Spleen (tissue), 11 donors: ENCODE measurements around the gene HOXB7. TPM values are rescaled to one million over a fixed set of nuclear protein-coding genes. Genes with fewer than 3 reads are reported as not detected.

Experiments
- DNase-seq: peaks from one replicate; pipeline ENCODE4 v3.0.0-alpha.2; 2020
- H3K27ac ChIP-seq, 8 donors: fragments of 200-600 bp; sonication (generic) in 7 of 8; 1 replicate in 4 of 8; 2 replicates in 4 of 8; pipeline versions ENCODE4 v1.5.0 to v1.8.0; 2016 to 2021; ENCODE audit warnings: inconsistent platforms in 4 of 8, mild to moderate bottlenecking in 4 of 8, moderate library complexity in 1 of 8
- H3K27me3 ChIP-seq, 7 donors: fragments of 200-600 bp; sonication (generic) in 6 of 7; replicated peaks in 1 of 7; 1 replicate in 4 of 7; 2 replicates in 3 of 7; pipeline versions ENCODE4 v1.5.0 to v1.8.0; 2016 to 2021; ENCODE audit warnings: inconsistent platforms in 3 of 7, mild to moderate bottlenecking in 1 of 7
- H3K36me3 ChIP-seq, 6 donors: fragments of 200-600 bp; sonication (generic) in 5 of 6; 1 replicate in 4 of 6; 2 replicates in 2 of 6; pipeline versions ENCODE4 v1.5.0 to v1.8.0; 2016 to 2021; ENCODE audit warnings: inconsistent platforms in 2 of 6
- H3K4me1 ChIP-seq, 6 donors: fragments of 200-600 bp; sonication (generic) in 5 of 6; 1 replicate in 3 of 6; 2 replicates in 3 of 6; pipeline versions ENCODE4 v1.5.0 to v1.8.0; 2016 to 2021; ENCODE audit warnings: inconsistent platforms in 3 of 6
- H3K4me3 ChIP-seq, 8 donors: fragments of 200-600 bp; sonication (generic) in 7 of 8; 1 replicate in 4 of 8; 2 replicates in 4 of 8; pipeline versions ENCODE4 v1.5.0 to v1.8.0; 2016 to 2021; ENCODE audit warnings: inconsistent platforms in 4 of 8, mild to moderate bottlenecking in 4 of 8, moderate library complexity in 2 of 8
- H3K9me3 ChIP-seq, 8 donors: fragments of 200-600 bp; sonication (generic) in 7 of 8; 1 replicate in 4 of 8; 2 replicates in 4 of 8; pipeline versions ENCODE4 v1.5.0 to v1.8.0; 2016 to 2021; ENCODE audit warnings: inconsistent platforms in 4 of 8
- CTCF ChIP-seq, 11 experiments: fragments of 200-600 bp in 7 of 11; fragments of 450-650 bp in 4 of 11; sonication (generic) in 4 of 11; IDR thresholded peaks in 8 of 11; conservative IDR thresholded peaks in 3 of 11; 1 replicate in 7 of 11; 2 replicates in 4 of 11; pipeline versions ENCODE4 v1.4.0 to v1.8.0; 2016 to 2021; ENCODE audit warnings: antibody characterized with exemption in 11 of 11, inconsistent platforms in 4 of 11, mild to moderate bottlenecking in 1 of 11
- POLR2A ChIP-seq, 3 donors: fragments of 450-650 bp; IDR thresholded peaks; one replicate each; pipeline ENCODE4 v1.5.1; 2017; ENCODE audit warnings: antibody characterized with exemption in 3 of 3, mild to moderate bottlenecking in 1 of 3
- POLR2AphosphoS5 ChIP-seq, 3 donors: sonication (generic); formaldehyde crosslinking; IDR thresholded peaks; one replicate each; pipeline ENCODE4 v1.5.1; 2017; ENCODE audit warnings: antibody characterized with exemption in 3 of 3
- WGBS, 5 donors: extraction: QIAGEN DNeasy Blood & Tissue Kit in 3 of 5; methylation state at CpG; one replicate each; pipeline versions ENCODE4 v1.1.5 to v1.1.7; 2013 to 2018; 5-methylcytosine and 5-hydroxymethylcytosine counted together
- intact Hi-C: fragments of 100-400 bp; cut with DNase I; formaldehyde crosslinking; loops from one replicate; pipeline ENCODE4 v1.15.0; 2023; ENCODE audit warnings: low total_unique reads
- polyA plus RNA-seq, 3 donors: library from polyadenylated mRNA; stranded (reverse); fragments of 200-250 nt; gene quantifications; one replicate each; pipeline ENCODE4 v1.2.1, GENCODE V29; 2013
- total RNA-seq, 7 donors: library from RNA; depleted of rRNA in 3 of 7; stranded (reverse); fragments of >200 nt in 3 of 7; fragmentation: NEBNext Ultra II Directional in 4 of 7; extraction: Animal tissue kit (Norgen Biotek cat#: 25700) in 4 of 7; gene quantifications; one replicate each; pipeline versions ENCODE4 v1.1.0 to v1.2.1, GENCODE V29; 2016 to 2021
- donor health status: healthy with polysubstance abuse.
- donor health status: DM: no; HTN: no; CAD: no; lungs with moderate emphysema.
- donor health status: DM: no; HTN: no; CAD: no.
- donor health status: Bipolar disorder and iron deficiency.
- donor health status: healthy.
- donor health status: DM: no; HTN: no; CAD: no.
- donor health status: DM: yes; HTN: yes; CAD: no.

HOXB7 gene
- total and polyA plus RNA-seq, 10 donors: 1.3 to 7.5 (median 3.1) TPM

- H3K4me3 ChIP-seq: peak overlapping the region in 1 of 8 donors; percentile 81
- no peaks in the 10 kb centered on the region for H3K9me3 ChIP-seq
- no peaks in the 10 kb centered on the region for H3K36me3 ChIP-seq
- H3K27ac ChIP-seq: peak overlapping the region in 4 of 8 donors; percentile 76 to 87 (median 84)
- TF ChIP-seq CTCF (IDR thresholded peaks at IDR 0.05 in 8 of 11, conservative IDR thresholded peaks at IDR 0.05 in 3 of 11) (no peak), POLR2A (IDR thresholded peaks at IDR 0.05) (no peak), POLR2AphosphoS5 (IDR thresholded peaks at IDR 0.05) (no peak)
- intact Hi-C loops: no loop called here
- 64 to 84% (median 71%) methylated on average over 2 of the region's 2 CpGs for WGBS, 5 donors
- peaks cover 16 to 91% (median 60%) of the 10 kb centered on the region in 6 donors for H3K4me1 ChIP-seq
- no peak for DNase-seq
- H3K27me3 ChIP-seq: peaks cover 2 to 100% (median 78%) of the 10 kb centered on the region in 7 donors
Observed at GRCh38 chr17:48584223-48584741, 26.5 kb downstream of the HOXB7 start.

GRCh38 chr17:48583708-48584222 is 27.1 kb downstream of the HOXB7 start:
- H3K36me3 ChIP-seq: no peaks in the 10 kb centered on the region
- H3K4me1 ChIP-seq: peaks cover 21 to 96% (median 65%) of the 10 kb centered on the region in 6 donors
- H3K27ac ChIP-seq: peak overlapping the region in 4 of 8 donors; percentile 84 to 89 (median 86)
- H3K4me3 ChIP-seq: no peak overlapping the region
- intact Hi-C loops: no loop called here
- no peak for DNase-seq
- 82 to 90% (median 87%) methylated on average over 3 of the region's 3 CpGs for WGBS, 5 donors
- no peaks in the 10 kb centered on the region for H3K9me3 ChIP-seq
- peaks cover 2 to 100% (median 80%) of the 10 kb centered on the region in 7 donors for H3K27me3 ChIP-seq
- TF ChIP-seq POLR2A (IDR thresholded peaks at IDR 0.05) (no peak), CTCF (IDR thresholded peaks at IDR 0.05 in 8 of 11, conservative IDR thresholded peaks at IDR 0.05 in 3 of 11) (no peak), POLR2AphosphoS5 (IDR thresholded peaks at IDR 0.05) (no peak)

- no peaks in the 10 kb centered on the region for H3K36me3 ChIP-seq
- H3K9me3 ChIP-seq: no peaks in the 10 kb centered on the region
- peak overlapping the region in 6 of 8 donors; percentile 78 to 89 (median 86) for H3K27ac ChIP-seq
- TF ChIP-seq POLR2AphosphoS5 (IDR thresholded peaks at IDR 0.05) (no peak), POLR2A (IDR thresholded peaks at IDR 0.05) (no peak), CTCF (IDR thresholded peaks at IDR 0.05 in 8 of 11, conservative IDR thresholded peaks at IDR 0.05 in 3 of 11) (no peak)
- peaks cover 21 to 97% (median 66%) of the 10 kb centered on the region in 6 donors for H3K4me1 ChIP-seq
- DNase-seq: no peak
- H3K27me3 ChIP-seq: peaks cover 2 to 100% (median 82%) of the 10 kb centered on the region in 7 donors
- intact Hi-C loops: no loop called here
- 29 to 40% (median 34%) methylated on average over 7 of the region's 7 CpGs for WGBS, 5 donors
- H3K4me3 ChIP-seq: peak overlapping the region in 4 of 8 donors; percentile 42 to 66 (median 49)
Observed at GRCh38 chr17:48582750-48583069, 28.1 kb downstream of the HOXB7 start.

- peaks cover 2 to 97% (median 79%) of the 10 kb centered on the region in 7 donors for H3K27me3 ChIP-seq
Observed at GRCh38 chr17:48579760-48580554, 30.9 kb downstream of the HOXB7 start.

More at GRCh38 chr17:48579760-48580554, 30.9 kb downstream of the HOXB7 start:
- no peak for DNase-seq
- Histone ChIP-seq H3K36me3 (no peaks in the 10 kb centered on the region), H3K9me3 (no peaks in the 10 kb centered on the region), H3K27ac (peak overlapping the region in 6 of 8 donors; percentile 61 to 89 (median 84)), H3K4me3 (peak overlapping the region in 2 of 8 donors; percentile 15 to 66), H3K4me1 (peaks cover 12 to 96% (median 62%) of the 10 kb centered on the region in 6 donors)
- WGBS, 5 donors: 43 to 56% (median 49%) methylated on average over 26 of the region's 26 CpGs
- no peak for TF ChIP-seq CTCF (IDR thresholded peaks at IDR 0.05 in 8 of 11, conservative IDR thresholded peaks at IDR 0.05 in 3 of 11)
- no peak for TF ChIP-seq POLR2A (IDR thresholded peaks at IDR 0.05)
- no peak for TF ChIP-seq POLR2AphosphoS5 (IDR thresholded peaks at IDR 0.05)
- intact Hi-C loops: no loop called here
